Measurements from ENCODE around the gene STUM.

STUM gene

GRCh38 chr1:226563666-226564065 lies 15.1 kb downstream of the STUM start:
- Histone ChIP-seq H3K4me1 (ENCODE audit: low read length) (no peaks in the 10 kb centered on the region), H3K27ac (ENCODE audit: low read length) (no peak overlapping the region), H3K9me3 (replicated peaks; ENCODE audit: insufficient read depth, low read length) (no peaks in the 10 kb centered on the region), H2AFZ (ENCODE audit: low read length) (no peak overlapping the region), H3K79me2 (ENCODE audit: low read length) (no peaks in the 10 kb centered on the region), H3K4me3 (ENCODE audit: low read length) (no peak overlapping the region), H3K9me2 (replicated peaks; ENCODE audit: insufficient read depth, low read length) (no peaks in the 10 kb centered on the region), H3K36me3 (replicated peaks; ENCODE audit: insufficient read depth, low read length) (no peaks in the 10 kb centered on the region), H3K4me2 (ENCODE audit: low read depth, low read length) (no peak overlapping the region), H3F3A (ENCODE audit: insufficient read depth, low read length) (no peaks in the 10 kb centered on the region), H4K20me1 (ENCODE audit: insufficient read depth, low read length) (no peaks in the 10 kb centered on the region), H3K9ac (ENCODE audit: low read length) (no peak overlapping the region), H3K27me3 (replicated peaks; ENCODE audit: insufficient read depth, low read length) (no peaks in the 10 kb centered on the region)
- DNase-seq: no peak
- TF ChIP-seq EZH2phosphoT487 (IDR thresholded peaks at IDR 0.05; ENCODE audit: low read length) (no peak), EZH2 (optimal IDR thresholded peaks at IDR 0.05; ENCODE audit: low read depth, low read length) (no peak), CTCF (IDR thresholded peaks at IDR 0.05; ENCODE audit: low read length) (no peak)

GRCh38 chr1:226565476-226565875 lies 16.9 kb downstream of the STUM start:
- DNase-seq: no peak
- Histone ChIP-seq H3K9me3 (replicated peaks; ENCODE audit: insufficient read depth, low read length) (no peaks in the 10 kb centered on the region), H3K4me1 (ENCODE audit: low read length) (no peaks in the 10 kb centered on the region), H3K27me3 (replicated peaks; ENCODE audit: insufficient read depth, low read length) (no peaks in the 10 kb centered on the region), H4K20me1 (ENCODE audit: insufficient read depth, low read length) (no peaks in the 10 kb centered on the region), H3K4me3 (ENCODE audit: low read length) (no peak overlapping the region), H3K27ac (ENCODE audit: low read length) (no peak overlapping the region), H2AFZ (ENCODE audit: low read length) (no peak overlapping the region), H3K36me3 (replicated peaks; ENCODE audit: insufficient read depth, low read length) (no peaks in the 10 kb centered on the region), H3K4me2 (ENCODE audit: low read depth, low read length) (no peak overlapping the region), H3K9ac (ENCODE audit: low read length) (no peak overlapping the region), H3F3A (ENCODE audit: insufficient read depth, low read length) (no peaks in the 10 kb centered on the region), H3K79me2 (ENCODE audit: low read length) (no peaks in the 10 kb centered on the region), H3K9me2 (replicated peaks; ENCODE audit: insufficient read depth, low read length) (no peaks in the 10 kb centered on the region)
- TF ChIP-seq EZH2phosphoT487 (IDR thresholded peaks at IDR 0.05; ENCODE audit: low read length): no peak
- TF ChIP-seq EZH2 (optimal IDR thresholded peaks at IDR 0.05; ENCODE audit: low read depth, low read length): no peak
- no peak for TF ChIP-seq CTCF (IDR thresholded peaks at IDR 0.05; ENCODE audit: low read length)

- Histone ChIP-seq H3K4me1 (ENCODE audit: low read length) (no peaks in the 10 kb centered on the region), H3K27me3 (replicated peaks; ENCODE audit: insufficient read depth, low read length) (no peaks in the 10 kb centered on the region)
These were observed 17.7 kb downstream of the STUM start for GRCh38 chr1:226566234-226566633.

More at GRCh38 chr1:226566234-226566633, 17.7 kb downstream of the STUM start:
- Histone ChIP-seq H3K4me3 (ENCODE audit: low read length) (no peak overlapping the region), H3K79me2 (ENCODE audit: low read length) (no peaks in the 10 kb centered on the region), H3K4me2 (ENCODE audit: low read depth, low read length) (no peak overlapping the region), H3K9me3 (replicated peaks; ENCODE audit: insufficient read depth, low read length) (no peaks in the 10 kb centered on the region), H3F3A (ENCODE audit: insufficient read depth, low read length) (no peaks in the 10 kb centered on the region), H3K36me3 (replicated peaks; ENCODE audit: insufficient read depth, low read length) (no peaks in the 10 kb centered on the region), H3K27ac (ENCODE audit: low read length) (no peak overlapping the region), H4K20me1 (ENCODE audit: insufficient read depth, low read length) (no peaks in the 10 kb centered on the region), H2AFZ (ENCODE audit: low read length) (no peak overlapping the region), H3K9me2 (replicated peaks; ENCODE audit: insufficient read depth, low read length) (no peaks in the 10 kb centered on the region), H3K9ac (ENCODE audit: low read length) (no peak overlapping the region)
- no peak for DNase-seq
- TF ChIP-seq EZH2phosphoT487 (IDR thresholded peaks at IDR 0.05; ENCODE audit: low read length) (no peak), CTCF (IDR thresholded peaks at IDR 0.05; ENCODE audit: low read length) (no peak), EZH2 (optimal IDR thresholded peaks at IDR 0.05; ENCODE audit: low read depth, low read length) (no peak)
